ENCODE measurements around the gene ZNF468.
"Not testable (repeated sequence)": the region's sequence is repeated elsewhere in the genome, so short reads cannot be mapped to it uniquely, and the experiment has no call there.

ZNF468 gene

DNA sequence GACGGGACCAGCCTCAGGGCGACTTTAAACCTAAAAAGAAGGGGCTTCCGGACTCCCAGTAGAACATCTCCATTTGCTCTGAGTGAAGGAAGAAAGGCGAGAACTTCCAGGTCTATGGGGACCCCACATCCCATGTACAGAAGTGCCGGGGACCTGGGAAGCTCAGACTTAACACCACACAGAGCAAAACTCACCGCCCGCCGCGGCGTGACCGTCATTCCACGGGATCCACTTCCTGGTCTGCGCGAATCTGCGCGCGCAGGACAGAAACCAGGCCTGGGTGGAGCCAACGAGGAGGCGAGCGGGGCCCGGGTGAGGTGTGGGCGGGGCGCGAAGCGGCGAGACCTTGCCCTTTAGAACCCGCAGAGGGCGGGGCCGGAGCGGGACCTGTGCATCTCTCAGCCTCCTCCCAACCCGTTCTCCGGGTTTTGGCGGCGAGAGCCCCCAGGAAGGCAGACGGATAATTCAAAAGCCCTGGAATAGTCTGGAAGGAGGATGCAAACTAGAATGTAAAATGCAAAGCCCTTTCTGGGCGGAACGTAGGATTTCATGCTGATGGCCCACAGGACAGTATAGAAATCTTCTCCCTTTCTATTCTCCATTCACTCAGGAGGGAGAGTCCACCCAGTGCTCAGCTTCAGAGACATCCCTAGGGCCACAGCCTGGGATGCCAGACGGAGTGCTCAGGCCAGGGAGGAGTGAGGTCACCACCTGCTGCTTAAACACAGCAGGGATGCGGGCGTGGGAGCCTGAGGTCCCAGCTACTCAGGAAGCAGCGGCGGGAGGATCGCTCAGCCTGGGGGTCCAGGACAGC, at the start of gene ZNF468:
Gene ZNF468, minus strand, starts transcription at position 242 of the 814 bp plus-strand sequence. CDS start 3,347 bp downstream, outside the sequence.
- DNase-seq: peak; percentile 69

DNA sequence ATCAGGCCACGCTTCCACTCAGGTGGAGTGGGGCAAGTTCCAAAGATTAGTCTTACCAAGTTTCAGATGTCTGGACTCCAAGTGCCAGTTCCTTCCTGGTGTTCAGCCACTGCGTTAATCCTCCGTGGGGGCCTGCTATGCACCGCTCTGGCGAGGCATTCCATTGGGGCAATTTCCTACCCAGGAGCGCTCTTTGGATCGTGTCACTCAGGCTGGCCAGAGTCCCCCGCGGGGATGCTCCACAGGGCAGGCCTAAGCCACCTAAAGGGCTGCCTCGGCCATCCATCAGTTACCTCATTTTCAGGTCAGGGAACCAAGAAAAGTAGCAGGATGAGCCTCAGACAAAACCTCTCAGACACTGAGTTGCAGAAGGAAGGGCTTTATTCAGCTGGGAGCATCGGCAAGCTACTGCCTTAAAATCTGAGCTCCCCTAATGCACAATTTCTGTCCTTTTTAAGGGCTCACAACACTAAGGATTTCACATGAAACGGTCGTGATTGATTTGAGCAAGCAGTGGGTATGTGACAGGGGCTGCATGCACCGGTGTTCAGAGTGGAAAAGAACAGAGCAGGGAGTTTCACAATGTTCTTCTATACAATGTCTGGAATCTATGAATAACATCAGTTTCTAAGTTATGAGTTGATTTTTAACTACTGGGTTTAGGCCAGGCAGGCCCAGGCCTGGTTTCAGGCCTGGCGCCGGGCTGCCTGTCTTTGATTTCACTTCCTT, 46.8 kb upstream of the ZNF468 start:
- DNase-seq: not testable (repeated sequence)

DNA sequence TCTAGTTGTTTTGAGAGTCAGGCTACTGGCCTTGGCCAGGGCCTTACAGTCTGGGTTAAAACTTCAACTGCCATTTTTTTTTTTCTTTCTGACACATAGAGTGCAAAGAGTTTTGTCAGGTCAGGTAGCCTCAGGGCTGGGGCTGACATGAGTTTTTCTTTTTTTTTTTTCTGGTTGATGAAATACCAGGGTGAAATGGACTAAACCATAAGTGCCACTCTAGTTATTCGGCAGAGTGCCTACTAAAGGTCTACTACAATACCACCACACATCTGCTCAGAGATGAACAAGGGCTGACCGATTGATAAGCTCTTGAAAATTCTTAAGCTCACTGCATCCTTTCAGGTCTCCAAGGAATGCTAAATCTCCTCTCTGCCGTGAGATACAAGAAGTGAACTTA, 44.4 kb upstream of the ZNF468 start:
- DNase-seq: no peak

DNA sequence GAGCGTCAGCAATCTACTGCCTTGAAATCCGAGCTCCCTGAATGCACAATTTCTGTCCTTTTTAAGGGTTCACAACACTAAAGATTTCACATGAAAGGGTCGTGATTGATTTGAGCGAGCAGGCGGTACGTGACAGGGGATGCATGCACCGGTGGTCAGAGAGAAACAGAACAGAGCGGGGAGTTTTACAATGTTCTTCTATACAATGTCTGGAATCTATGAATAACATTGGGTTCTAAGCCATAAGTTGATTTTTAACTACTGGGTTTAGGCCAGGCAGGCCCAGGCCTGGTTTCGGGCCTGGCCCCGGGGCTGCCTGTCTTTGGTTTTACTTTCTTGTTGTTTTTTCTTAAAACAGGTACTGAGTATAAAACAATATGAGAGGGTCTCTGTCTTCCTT, 41.2 kb upstream of the ZNF468 start:
- not testable (repeated sequence) for DNase-seq

DNA sequence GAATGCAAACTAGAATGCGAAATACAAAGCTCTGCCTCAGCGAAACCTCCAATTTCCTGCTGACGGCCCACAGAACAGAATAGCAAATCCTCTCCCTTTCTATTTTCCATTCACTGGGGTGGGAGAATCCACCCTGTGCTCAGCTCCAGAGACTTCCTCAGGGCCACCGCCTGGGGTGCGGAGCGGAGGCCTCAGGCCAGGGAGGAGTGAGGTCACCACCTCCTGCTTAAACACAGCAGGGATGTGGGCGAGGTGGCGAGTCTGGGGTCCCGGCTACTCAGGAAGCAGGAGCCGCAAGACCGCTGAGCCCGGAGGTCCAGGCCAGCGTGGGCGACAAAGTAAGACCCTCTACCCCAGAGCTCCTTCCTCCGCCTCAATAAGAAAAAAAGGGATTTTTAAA, 40.7 kb upstream of the ZNF468 start:
- DNase-seq: no peak

DNA sequence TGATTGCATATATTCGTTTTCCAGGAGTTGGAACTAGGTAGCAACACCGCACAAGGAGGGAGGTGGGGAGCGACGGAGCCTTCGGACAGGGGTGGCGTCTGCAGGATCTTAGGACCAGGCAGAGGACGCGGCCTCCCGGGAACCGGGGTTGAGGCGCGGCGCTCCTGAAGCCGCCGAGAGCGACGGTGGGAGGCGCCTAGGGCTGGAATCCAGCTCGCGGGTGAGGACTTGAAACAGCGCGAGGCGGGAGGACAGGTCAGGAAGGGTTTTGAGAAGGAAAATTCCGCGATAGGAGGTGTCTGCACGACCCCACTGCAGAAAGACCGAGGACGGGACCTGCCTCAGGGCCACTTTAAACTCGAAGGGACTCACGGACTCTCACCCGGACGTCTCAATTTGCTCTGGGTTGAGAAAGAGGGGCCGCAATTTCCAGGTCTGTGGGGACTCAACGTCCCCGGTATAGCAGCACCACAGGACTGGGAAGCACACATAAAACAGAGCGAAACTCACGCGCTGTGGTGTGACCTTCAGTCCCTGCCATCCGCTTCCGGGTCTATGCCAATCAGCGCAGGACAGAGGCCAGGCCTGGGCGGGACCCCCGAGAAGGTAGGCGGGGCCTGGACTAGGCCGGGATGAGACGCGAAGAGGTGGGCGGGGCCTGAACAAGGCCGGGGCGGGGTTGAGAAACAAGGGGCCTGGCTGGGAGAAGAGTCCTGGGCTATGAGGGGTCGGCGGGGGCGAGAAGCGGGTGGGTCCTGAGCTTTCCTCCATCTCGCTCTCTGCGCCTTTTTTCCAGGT, 39.9 kb upstream of the ZNF468 start, which contains the start of gene ZNF320:
Gene ZNF320, minus strand, starts transcription at position 498 of the 798 bp plus-strand sequence. CDS start 7,380 bp downstream, outside the sequence.
- peak; percentile 92 for DNase-seq

DNA sequence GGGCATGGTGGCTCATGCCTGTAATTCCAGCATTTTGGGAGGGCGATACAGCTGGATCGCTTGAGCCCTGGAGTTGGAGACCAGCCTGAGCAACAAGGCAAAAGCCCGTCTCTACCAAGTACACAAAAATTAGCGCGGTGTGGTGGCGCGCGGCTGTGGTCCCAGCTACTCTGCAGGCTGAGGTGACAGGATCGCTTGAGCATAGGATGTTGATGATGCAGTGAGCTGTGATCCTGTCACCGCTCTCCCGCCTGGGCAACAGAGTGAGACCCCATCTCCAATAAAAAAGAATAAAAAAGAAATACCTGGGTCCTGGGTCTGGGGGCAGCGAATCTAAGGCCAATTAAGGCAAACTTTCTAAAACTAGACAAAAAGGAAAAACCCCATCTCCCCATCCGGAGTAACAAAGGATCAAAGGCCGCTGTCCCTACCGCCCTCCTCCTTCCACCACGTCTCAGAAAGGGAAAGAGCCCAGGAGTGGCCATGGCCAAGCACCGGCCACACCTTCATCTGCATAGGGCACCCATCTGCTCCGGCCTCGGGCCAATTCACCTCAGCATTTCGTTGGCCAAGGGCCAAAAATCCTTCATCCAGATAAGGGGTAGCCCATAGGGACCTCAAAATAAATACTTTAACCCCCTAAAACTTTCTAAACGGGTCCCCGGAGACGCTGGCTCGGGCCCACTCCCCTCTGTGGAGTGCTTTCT, 39.2 kb upstream of the ZNF468 start:
- DNase-seq: no peak

DNA sequence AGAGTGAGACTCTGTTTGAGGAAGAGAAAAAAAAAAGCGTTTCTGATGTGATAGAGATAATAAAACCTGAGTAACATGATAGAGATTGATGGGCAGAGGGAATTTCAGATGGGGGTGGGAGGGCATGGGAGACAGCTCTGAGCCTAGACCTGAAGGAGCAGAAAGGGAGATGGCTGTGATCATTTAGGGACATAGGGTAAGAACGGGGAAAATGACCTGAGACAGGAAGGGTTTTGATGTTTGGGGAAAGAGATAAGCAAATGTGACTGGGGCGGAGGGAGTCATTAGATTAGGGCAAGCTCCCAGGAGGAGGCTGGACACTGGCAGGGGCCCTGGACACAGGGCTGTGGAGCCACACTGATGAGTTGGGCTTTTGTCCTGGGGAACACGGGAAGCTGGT, 33.9 kb upstream of the ZNF468 start:
- DNase-seq: no peak

DNA sequence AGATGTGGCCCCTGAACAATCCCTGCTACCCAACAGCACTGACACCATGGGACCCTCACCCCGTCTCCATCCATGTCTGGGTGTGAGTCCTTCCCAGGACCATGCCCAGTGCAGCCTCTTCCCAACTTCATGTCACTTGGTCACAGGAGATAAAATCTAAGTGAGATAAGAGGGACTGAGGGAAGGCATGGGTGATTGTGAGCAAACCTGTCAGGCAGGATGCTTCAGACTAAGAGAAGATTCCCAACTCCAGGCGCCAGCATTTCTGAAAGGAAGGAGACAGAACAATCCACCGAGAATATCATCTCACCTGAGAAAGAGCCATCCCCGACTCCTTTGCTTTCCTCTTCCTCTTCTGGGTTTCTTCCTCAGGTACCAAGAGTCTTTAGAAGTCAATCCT, 32.5 kb upstream of the ZNF468 start:
- no peak for DNase-seq

DNA sequence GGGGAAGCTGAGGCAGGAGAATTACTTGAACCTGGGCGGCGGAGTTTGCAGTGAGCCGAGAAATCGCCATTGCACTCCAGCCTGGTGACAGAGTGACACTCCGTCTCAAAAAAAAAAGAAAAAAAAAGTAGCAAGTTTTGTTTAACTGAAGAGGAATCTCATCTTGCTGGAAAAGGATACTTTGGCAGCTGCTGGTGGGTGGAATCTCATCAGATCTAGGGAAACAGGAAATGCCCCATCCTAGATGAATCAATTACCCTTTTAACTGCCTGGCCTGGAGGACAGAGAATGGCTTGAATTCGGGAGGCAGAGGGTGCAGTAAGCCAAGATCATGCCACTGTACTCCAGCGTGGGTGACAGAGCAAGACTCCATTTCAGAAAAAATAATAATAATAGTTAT, 31.7 kb upstream of the ZNF468 start:
- DNase-seq: no peak

DNA sequence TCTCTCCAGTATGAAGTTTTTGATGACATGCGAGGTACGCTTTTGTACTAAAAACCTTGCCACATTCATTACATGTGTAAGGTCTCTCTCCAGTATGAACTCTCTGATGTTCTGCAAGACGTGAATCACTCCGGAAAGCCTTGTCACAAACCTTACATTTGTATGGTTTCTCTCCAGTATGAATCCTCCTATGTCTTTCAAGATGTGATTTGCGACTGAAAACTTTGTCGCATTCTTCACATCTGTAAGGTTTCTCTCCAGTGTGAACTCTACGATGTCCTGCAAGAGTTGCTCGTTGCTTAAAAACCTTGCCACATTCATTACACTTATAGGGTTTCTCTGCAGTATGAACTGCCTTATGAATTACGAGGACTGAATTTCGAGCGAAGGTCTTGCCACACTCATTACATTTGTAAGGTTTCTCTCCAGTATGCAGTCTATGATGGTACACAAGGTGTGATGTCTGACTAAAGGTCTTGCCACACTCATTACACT, 23.5 kb upstream of the ZNF468 start:
- no peak for DNase-seq

DNA sequence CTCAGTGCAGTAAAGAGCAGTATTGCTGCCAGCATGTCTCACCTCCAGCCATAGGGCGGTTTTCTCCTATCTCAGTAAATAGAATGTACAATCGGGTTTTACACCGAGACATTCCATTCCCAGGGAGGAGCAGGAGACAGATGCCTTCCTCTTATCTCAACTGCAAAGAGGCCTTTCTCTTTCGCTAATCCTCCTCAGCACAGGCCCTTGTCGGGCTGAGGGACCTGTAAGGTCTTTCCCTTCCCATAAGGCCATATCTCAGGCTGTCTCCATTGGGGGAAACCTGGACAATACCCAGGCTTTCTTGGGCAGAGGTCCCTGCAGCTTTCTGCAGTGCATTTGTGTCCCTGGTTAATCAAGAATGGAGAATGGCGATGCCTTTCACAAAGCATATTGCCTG, 15.6 kb upstream of the ZNF468 start:
- DNase-seq: not testable (repeated sequence)

DNA sequence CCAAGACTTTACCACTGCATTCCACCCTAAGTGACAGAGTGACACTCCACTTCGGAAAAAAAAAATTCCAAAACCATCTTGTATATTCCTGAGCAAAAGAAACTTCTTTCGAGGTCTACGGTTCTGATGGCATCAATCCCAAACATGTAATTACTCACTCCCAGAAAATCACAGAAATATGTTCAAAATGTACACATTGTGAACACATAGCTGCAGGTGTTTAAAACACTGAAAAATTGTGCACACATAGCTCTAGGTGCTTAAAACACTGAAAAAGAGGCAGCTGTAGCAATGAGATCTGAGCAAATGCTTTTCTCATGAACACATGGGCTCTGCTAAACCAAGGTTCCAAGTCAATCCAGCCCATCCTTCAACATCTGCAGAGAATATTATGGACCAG, 14.0 kb upstream of the ZNF468 start:
- DNase-seq: no peak

DNA sequence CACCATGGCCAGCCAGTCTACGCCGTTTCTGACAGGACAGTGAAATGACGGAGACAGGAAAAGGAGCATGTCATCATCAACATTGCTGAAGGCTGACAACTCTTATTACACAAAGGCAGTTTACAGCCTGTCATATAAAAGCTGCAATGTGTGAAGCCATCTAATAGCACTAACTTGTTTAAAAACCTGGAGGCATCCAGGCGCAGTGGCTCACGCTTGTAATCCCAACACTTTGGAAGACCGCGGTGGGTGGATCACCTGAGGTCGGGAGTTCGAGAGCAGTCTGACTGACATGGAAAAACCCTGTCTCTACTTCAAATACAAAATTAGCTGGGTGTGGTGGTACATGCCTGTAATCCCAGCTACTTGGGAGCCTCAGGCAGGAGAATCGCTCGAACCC, 10.6 kb upstream of the ZNF468 start:
- not testable (repeated sequence) for DNase-seq

DNA sequence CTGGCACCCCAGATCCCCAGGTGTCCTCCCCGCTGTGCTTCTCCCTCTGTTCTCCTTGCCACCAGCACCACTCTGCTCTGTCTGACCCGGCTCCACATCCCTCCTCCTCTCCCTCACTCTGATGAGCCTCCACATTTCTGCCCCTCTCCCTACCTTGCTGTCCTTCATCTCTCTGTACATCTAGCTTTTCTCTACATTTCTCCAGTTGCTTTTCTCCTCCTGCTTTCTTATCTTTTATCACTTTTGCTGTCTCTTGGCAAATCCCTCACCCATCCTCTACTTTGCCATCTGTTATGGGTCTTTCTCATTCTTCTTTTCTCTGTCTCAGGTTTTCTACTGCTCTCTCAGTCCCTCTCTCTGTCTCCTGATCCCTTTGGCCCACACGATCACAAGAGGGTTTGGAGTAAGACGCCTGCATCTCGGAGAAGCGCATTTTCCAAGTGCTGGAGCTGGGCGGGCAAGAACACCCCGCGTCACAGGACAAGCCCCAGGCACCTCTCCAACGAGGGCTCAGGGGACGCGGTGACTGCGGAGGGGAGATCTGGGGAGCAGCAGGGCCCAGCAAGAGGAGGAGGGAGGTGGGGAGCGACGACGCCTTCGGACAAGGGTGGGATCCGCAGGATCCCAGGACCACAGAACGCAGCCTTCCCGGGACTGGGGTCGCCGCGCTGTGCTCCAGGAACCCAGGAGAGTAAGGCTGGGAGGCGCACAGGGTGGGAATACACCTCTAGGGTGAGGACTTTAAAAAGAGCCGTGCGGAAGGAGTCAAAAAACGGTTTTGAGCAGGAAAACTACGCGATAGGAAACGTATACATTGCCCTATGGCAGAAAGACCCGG, 660 bp downstream of the ZNF468 start:
- peak; percentile 17 for DNase-seq

DNA sequence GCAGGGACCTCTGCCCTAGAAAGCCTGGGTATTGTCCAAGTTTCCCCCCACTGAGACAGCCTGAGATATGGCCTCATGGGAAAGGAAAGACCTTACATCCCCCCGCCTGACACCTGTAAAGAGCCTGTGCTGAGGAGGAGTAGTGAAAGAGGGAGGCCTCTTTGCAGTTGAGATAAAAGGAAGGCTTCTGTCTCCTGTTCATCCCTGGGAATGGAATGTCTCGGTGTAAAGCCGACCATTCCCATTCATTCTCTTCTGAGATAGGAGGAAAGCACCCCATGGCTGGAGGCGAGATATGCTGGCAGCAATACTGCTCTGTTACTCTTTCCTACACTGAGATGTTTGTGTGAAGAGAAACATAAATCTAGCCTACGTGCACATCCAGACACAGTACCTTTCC, 10.1 kb downstream of the ZNF468 start:
- DNase-seq: not testable (repeated sequence)

DNA sequence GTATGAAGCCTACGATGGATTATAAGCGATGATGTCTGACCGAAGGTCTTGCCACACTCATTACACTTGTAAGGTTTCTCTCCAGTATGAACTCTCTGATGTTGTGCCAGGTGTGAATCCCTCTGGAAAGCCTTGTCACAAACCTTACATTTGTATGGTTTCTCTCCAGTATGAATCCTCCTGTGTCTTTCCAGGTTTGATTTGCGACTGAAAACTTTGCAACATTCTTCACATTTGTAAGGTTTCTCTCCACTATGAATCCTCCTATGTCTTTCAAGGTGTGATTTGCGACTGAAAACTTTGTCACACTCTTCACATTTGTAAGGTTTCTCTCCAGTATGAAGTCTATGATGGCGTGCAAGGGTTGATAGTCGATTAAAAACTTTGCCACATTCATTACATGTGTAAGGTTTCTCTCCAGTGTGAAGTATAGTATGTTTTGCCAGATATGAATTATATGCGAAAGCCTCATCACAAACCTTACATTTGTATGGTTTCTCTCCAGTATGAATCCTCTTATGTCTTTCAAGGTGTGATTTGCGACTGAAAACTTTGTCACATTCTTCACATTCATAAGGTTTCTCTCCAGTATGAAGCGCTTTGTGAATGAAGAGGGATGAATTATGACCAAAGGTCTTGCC, 16.5 kb downstream of the ZNF468 start:
- DNase-seq: not testable (repeated sequence)

DNA sequence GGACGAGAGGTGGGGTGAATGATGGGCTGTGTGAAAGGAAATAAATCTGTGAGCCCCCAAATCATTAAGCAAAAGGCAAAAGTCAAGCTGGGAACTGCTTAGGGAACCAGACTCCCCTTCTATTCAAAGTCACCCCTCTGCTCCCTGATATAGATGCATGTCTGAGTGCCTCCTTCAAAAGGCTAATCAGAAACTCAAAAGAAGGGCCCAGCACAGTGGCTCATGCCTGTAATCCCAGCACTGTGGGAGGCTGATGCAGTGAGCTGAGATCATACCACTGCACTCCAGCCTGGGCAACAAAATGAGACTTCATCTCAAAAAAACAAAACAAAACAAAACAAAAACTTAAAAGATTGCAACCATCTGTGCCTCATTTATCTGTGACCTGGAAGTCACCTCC, 23.1 kb downstream of the ZNF468 start:
- not testable (repeated sequence) for DNase-seq

DNA sequence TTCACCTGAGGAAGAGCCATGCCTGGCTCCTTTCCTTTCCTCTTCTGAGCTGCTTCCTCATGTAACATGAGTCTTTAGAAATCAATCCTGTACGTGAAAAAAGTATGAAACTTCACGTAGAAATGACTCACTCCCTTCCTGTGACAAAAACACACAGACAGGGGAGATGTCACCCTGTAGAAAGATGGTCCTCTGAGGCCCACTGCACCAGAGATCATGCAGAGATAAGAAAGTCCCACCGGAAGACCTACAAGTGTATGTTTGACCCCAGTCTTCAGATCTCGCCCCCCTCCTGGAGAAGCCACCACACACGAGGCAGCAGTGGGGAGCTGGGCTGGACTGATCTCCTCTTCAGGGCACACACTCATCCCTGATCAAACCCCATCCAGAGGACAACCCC, 23.9 kb downstream of the ZNF468 start:
- not testable (repeated sequence) for DNase-seq

DNA sequence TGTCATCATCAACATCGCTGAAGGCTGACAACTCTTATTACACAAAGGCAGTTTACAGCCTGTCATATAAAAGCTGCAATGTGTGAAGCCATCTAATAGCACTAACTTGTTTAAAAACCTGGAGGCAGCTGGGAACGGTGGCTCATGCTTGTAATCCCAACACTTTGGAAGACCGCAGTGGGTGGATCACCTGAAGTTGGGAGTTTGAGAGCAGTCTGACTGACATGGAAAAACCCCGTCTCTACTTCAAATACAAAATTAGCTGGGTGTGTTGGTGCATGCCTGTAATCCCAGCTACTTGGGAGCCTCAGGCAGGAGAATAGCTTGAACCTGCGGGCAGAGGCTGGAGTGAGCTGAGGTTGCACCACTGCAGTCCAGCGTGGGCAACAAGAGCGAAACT, 27.6 kb downstream of the ZNF468 start:
- not testable (repeated sequence) for DNase-seq

DNA sequence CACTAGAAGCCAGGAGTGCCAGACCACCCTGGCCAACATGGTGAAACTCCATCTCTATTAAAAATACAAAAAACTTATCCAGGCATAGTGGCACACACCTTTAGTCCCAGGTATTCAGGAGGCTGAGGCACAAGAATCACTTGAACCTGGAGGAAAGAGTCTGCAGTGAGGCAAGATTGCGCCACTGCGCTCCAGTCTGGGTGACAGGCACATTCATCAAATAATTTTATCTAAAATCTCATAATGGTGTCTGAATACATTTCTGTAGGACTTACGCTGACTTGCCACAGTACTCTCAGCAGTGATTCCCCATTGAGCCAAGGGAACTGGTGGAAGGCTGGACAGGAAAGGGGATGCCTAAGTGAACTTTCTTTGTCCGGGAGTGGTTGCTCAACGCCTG, 31.7 kb downstream of the ZNF468 start:
- DNase-seq: no peak
